EL (cell line): ENCODE results near the gene ZNF714.
A peak's percentile ranks its signal among the peaks of the same experiment; 100 is the strongest.
"Not testable (repeated sequence)": the region's sequence is repeated elsewhere in the genome, so short reads cannot be mapped to it uniquely, and the experiment has no call there.

Experiments
- DNase-seq: peaks from one replicate; pipeline ENCODE4 v3.0.0-alpha.2; 2016

ZNF714 gene

DNA sequence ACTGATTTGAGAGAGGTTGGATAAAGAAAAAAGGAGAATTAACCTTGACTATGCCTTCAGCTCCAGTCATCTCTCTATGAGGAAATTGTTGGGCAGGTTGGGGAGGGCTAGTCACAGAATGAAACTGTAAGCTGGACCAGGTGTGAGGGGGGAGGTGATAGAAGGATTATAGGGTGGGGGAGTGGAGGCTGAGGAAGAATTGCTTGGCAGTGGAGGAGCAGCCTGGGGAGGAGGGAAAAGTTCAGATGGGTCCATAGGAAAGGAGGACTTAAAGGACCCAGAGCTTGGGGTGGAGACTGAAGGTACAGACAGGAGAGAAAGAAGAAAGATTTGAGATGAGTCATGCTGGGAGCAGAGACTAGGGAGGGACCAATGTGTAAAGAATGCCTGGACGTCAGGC lies 51.6 kb downstream of the ZNF714 start:
- no peak for DNase-seq

DNA sequence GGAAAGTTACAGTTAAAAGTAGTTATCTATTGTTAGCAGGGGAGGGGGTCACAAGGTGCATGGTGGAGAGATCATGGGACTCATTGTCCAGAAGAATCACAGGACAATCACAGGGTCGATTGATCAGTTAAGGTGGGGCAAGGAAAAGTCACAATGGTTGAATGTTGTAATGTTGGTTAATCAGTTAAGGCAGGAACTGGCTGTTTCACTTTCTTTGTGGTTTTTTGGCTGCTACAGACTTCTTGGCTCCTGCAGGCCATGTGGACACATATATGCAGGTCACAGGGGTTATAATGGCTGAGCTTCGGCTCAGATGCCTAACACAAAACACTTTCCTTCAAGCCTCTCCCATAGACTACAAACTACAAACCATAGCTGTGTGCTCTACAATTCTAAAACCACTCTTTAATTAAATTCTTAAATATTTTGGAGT lies 52.9 kb downstream of the ZNF714 start:
- DNase-seq: no peak

DNA sequence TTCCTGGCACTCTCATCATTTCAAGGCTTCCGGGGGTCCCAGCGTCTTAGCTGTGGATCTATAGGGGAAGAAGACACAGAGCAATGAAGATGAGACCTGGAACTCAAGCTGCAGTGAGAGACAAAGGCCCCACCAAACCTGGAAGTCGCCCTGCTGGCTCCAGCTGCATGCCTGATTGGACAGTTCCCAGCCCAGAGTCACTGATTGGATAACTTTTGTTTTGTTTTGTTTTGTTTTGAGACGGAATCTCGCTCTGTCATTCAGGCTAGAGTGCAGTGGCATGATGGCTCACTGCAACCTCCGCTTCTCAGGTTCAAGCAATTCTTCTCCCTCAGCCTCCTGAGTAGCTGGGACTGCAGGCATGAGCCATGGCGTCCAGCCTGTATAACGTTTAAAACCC lies 53.4 kb downstream of the ZNF714 start:
- no peak for DNase-seq

DNA sequence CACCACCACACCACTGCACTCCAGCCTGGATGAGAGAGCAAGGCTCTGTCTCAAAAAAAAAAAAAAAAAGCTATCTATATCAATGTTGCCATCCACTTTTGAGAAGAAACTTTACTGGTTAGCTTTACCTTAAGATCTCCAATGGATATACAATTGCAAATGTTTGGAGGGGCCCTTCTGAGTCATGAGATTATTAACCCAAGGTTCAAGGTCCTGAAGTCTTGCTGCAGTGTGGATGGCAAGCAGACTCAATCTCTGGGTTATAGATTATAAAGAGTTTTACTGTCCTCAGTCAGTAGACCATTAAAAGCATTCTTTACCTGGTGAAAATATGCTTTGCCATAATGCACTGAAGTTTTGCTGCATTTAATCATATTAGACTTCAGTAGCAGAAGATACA lies 56.1 kb downstream of the ZNF714 start:
- DNase-seq: no peak

DNA sequence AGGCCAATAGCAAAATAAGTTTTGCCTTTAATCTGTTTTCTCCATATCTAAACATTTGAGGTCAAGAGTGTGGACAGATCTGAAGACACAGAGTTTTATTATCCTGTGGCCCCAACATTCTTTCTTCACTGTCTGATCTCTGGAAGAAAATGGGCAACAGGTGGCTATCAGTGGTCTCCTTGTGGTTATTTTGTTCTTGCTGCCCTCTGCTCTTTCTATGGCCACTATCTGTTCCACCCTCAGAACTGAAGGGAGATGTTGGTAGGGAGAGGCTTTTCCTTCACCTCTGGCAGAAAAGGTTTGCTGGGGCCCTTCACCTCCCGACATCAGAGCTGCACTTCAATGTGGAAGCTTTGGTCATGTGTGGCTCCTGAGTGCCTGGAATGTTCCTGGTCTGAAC lies 59.0 kb downstream of the ZNF714 start:
- DNase-seq: not testable (repeated sequence)

DNA sequence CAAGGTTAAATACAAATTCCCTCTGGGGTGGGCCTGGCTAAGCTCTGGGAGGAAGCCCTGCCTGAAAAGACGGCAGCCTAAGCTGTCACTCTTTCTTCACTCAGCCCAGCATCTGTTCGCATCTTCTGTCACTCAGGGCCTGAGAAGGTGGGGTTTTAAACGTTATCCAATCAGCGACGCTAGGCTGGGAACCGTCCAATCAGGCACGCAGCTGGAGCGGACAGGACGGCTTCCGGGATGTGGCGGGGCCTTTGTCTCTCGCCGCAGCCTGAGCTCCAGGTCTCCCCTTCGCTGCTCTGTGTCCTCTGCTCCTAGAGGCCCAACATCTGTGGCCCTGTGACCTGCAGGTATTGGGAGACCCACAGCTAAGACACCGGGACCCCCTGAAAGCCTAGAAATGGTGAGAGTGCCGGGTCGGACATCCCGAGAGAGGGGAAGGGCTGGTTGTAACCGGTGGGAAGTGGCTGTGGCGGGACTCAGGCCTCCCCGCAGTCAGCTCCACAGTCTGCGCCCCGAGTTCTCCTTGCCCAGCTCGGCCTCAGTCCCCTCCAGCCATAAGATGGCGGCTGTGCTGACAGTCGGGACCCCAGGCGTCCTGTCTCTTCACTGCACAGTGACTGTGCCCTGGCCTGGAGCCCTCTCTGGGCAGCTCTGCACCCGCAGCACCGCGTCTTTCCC lies 59.9 kb downstream of the ZNF714 start, which contains the start of gene ZNF431:
TSS of gene ZNF431 (plus strand) at position 254 of the 678 bp plus-strand sequence. CDS start at position 398, 144 bp downstream.
- DNase-seq: peak; percentile 96

DNA sequence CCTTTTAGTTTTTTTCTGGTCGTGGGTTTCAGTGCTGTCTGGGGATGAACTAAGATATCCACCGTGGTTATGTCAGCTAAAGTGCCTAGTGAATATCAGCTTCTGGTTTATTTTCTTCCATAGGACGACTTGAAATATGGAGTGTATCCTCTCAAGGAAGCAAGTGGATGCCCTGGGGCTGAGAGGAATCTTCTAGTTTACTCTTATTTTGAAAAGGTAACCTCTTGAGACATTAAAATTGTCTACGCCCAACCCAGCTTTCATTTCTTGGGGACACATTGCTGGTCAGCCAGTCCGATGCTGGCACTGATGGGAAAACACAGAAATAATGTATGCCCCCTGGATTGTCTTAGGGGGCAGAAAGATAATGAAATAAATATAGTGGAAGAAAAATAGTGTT lies 61.4 kb downstream of the ZNF714 start:
- no peak for DNase-seq

DNA sequence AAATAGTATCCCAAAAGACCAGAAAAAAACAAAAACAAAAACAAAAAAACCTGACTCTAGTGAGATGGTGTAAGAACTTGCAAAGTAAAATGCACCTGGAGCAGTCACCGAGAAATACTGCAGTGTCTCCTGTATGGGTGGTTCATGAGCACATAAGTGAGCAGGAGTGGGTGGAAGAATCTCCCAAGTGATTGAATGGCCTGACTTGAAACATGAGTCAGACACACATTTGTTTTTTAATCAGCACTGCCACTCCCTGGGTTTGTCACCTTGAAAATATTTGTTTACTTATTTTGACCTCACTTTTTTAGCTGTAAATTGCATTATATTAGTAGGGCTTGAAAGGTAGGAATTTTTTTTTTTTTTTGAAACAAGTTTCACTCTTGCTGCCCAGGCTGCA lies 61.9 kb downstream of the ZNF714 start:
- peak; percentile 8 for DNase-seq

DNA sequence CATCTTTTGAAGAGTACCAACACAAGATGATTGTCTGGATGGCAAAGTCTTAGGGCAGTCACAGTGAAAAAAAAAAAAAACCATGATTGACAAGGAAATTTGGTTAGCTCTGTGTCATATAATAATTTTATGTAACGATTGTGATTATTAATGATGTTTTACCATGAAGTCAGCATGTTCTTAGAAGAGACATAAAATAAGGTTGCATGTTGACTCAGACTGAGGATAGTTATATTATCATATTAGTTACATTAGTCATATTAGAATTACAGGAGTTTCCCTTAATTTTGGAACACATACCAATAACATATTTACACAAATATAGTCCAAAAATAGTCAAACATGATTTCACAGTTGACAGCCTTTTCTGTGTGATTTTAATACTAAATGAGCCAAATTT lies 65.5 kb downstream of the ZNF714 start:
- DNase-seq: no peak

DNA sequence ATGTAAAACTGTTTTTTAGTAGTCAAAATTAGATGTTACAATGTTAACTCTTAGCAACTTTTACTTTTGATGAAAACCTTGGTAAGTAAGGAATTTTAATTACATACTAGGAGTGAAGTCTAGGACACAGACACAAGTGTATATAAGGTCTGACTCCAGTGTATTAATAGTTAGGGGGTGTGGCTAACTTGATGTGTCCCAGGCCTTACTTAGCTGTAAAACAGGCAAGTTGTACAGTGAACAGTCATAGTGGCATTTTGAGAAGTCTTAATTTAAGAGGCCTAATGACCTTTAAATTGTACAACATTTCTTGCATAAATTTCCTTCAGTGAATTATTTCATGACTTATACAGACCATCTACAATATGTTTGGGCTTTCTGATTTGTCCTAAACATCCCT lies 66.7 kb downstream of the ZNF714 start:
- DNase-seq: no peak

DNA sequence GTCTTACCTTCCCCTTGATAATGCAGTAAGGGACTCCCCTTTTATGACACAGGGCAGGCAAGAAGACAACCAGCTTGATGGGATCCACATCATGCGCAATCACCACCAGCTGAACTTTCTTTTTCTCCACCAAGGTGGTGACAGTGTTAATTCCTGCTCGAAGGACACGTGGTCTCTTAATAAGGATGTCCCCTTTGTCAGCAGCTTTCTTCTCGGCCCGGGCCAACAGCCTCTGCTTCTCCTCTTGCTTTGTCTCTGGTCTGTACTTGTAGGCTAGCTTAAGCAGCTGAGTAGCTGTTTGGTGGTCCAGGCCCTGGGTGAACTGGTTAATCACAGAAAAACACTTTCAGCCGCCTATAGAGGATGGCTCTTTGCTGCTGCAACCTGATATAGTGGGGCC lies 67.9 kb downstream of the ZNF714 start:
- DNase-seq: no peak

DNA sequence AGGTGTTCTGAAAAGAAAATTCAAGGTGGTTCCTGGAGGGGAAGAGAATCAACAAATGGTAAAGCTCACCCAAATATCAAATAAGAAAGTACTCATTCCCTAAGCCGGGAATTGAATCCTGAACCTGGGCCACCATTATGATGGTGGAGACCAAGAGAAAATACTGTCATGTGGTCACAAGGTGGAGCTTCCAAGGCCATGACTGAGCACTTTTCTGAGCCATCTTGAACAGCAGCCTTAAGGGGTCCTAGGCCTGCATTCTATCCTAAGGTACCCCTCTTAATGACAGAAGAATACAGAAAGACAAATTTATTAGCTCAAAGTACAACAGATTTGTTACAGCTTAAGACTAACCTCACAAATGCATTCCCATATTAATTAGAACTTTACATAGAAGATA lies 69.5 kb downstream of the ZNF714 start:
- no peak for DNase-seq

DNA sequence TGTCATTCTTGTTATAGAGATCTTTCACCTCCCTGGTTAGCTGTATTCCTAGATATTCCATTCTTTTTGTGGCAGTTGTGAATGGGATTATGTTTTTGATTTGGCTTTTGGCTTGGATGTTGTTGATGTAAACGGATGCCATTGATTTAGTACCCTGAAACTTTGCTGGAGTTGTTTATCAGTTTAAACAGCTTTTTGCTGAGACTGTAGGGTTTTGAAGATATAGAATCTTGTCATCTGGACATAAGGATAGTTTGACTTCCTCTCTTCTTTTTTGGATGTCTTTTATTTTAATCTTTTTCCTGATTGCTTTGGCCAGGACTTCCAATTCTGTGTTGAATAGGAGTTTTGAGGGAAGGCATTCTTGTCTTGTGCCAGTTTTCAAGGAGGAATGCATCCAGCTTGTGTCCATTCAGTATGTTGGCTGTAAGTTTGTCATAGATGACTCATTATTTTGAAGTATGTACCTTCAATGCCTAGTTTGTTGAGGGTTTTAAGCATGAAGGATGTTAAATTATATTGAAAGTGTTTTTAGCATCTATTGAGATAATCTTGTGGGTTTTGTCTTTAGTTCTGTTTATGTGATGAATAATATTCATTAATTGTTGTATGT lies 76.6 kb downstream of the ZNF714 start:
- DNase-seq: peak; percentile 58

DNA sequence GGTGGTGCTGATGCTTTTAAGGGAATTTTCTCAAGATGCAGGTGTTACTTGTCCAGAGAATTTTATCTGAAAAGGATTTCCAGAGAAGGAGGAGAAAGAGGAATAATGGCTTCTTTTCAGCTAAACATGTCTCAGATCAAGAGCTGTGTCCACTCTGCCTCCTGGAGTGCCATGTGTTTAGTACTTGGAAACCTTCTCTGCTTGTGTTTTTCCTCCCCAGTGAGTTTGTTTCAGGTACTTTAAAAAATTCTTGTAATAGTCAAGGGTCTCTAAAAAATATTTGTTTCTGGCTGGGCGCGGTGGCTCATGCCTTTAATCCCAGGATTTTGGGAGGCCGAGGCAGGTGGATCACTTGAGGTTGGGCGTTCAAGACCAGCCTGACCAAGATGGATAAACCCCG lies 82.5 kb downstream of the ZNF714 start:
- DNase-seq: no peak

DNA sequence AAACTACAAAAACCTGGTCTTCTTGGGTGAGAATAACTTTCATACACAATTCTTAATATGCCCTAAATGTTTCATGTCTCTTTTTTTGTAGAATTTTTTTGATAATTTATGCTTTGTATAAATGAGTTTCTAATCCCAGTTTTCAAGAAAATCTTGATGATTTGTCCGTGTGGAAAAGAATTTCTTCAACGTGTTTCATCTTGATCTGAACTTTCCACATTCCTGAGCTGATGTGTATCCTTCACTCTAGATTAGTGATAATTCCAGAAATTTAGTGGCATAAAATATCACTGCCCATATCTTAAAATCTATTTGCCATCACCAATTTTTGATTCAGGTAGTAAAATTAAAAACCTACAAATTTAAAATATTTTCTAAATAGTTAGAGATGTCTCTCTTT lies 84.4 kb downstream of the ZNF714 start:
- DNase-seq: no peak
